Stomach smooth muscle (tissue), 2 donors: ENCODE measurements around the gene MEA1.

Source experiments
- H3K27ac ChIP-seq: one replicate; pipeline ENCODE4 v1.7.0; 2013; ENCODE audit warnings: mild to moderate bottlenecking, low read length, inconsistent platforms
- H3K27me3 ChIP-seq, 2 donors: one replicate each; pipeline ENCODE4 v1.7.0; 2013; ENCODE audit warnings: low read length in 2 of 2; ENCODE audit not compliant: insufficient read depth in 2 of 2, control insufficient read depth in 1 of 2
- H3K36me3 ChIP-seq, 2 donors: one replicate each; pipeline ENCODE4 v1.7.0; 2013; ENCODE audit warnings: low read length in 2 of 2; ENCODE audit not compliant: control insufficient read depth in 2 of 2, insufficient read depth in 2 of 2
- H3K4me1 ChIP-seq: one replicate; pipeline ENCODE4 v1.7.0; 2013; ENCODE audit warnings: low read length; ENCODE audit not compliant: control insufficient read depth, insufficient read depth
- H3K4me3 ChIP-seq, 2 donors: one replicate each; pipeline ENCODE4 v1.7.0; 2013; ENCODE audit warnings: low read length in 2 of 2
- H3K9ac ChIP-seq, 2 donors: one replicate each; pipeline ENCODE4 v1.7.0; 2013; ENCODE audit warnings: low read length in 2 of 2, mild to moderate bottlenecking in 1 of 2
- H3K9me3 ChIP-seq, 2 donors: one replicate each; pipeline ENCODE4 v1.7.0; 2013; ENCODE audit warnings: low read length in 2 of 2; ENCODE audit not compliant: control insufficient read depth in 2 of 2
- donor health status: healthy.
- donor health status: Pancreatic carcinoma.

Gene MEA1

DNA sequence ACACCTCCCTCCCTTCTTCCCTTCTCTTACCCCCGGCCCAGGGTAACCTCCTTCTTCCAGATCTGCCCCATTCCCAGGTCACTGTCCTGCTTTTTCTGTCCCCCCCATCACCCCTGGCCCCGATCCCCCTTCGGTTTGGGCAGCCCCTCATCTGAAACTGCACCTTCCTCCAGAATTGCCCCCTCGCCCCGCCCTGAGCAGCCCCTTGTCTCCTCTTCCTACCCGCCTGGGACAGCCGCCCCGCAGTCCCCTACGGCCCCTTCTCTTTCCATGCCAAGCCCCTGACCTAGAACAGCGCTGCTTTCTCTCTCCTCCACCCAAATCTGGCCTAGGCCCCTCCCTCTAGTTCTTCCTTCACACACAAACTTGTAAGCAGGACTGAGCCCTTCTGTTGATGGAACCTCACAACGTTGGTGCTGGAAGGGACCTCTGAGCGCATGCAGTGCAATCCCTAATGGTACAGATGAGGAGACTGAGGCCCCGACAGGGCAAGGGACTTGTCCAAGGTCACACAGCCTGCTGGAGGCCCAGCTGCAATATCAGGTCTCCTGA is 28.7 kb downstream of the MEA1 start:
- Histone ChIP-seq H3K27me3 (no peaks in the 10 kb centered on the region), H3K36me3 (peaks cover 10 to 14% of the 10 kb centered on the region in 2 donors), H3K4me1 (peaks cover 38% of the 10 kb centered on the region), H3K4me3 (peak overlapping the region; percentile 52 to 83), H3K27ac (peak overlapping the region; percentile 91), H3K9ac (peak overlapping the region; percentile 75 to 86), H3K9me3 (no peaks in the 10 kb centered on the region)

DNA sequence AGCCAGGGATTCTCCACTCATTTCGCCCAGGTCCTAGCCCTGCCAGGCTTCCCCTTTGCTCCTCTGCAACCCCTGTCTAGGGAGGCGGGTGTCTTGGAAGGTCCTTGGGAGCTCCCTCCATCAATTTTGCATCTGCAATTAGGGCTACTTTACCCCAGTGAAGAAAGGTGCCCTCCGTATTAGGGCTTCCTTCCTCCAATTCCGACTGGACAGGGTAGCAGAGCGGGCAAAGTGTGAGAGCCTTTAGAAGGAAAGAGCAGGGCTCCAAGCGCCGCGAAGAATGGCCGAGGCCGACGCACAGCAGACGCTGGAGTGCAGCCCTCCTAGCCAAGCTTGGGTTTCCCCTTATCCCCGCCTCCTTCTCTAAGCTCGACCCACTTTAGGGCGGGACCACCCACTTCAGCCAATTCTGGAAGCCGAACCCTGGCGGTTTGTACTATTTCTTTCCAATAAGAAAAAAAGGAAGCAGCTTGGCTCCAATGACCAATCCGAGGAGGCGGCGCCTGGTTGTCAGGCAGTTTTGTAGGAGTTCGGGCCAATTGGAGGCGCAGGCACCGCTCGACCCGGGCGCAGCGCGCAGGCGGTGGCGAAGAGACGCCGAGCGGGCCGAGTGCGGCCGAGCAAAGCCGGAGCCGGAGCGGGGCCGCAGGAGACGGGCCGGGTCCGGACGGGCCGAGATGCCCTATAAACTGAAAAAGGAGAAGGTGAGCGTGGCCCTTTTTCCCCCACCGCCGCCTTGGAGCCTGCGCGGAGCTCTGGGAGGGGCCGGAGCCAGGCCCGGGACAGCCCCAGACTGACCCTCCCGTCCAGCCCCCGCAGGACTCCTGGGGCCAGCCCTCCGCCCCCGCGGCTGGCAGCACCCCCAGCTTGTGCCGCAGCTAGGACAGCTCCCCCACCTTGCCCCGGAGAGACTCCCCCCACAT is 29.5 kb downstream of the MEA1 start, which contains the start of gene PPP2R5D:
PPP2R5D (plus strand) TSS at position 570 of the 923 bp plus-strand sequence; CDS start at position 678, 108 bp downstream.
- Histone ChIP-seq H3K27me3 (no peaks in the 10 kb centered on the region), H3K4me1 (peaks cover 45% of the 10 kb centered on the region), H3K4me3 (peak within 1 kb of the TSS; percentile 83), H3K9me3 (no peaks in the 10 kb centered on the region), H3K36me3 (peaks cover 5 to 7% of the 10 kb centered on the region in 2 donors), H3K9ac (peak within 1 kb of the TSS; percentile 86 to 89), H3K27ac (peak within 1 kb of the TSS; percentile 91)

DNA sequence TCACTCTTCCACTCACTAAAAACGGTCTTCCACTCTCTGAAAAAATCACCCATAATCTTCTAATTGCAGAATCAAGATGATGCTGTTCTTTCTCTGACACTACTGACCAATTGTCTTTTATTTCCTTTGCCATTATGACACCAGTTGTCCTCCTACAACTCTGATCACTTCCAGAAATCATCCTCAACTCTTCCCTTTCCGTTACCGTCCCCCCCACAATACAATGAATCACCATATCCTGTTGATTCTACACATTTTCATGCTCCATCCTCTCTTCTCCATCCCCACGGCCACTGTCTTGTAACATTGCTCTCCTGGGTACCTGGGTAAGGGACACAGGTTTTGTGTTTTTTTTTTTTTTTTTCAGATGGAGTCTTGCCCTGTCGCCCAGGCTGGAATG is 31.9 kb downstream of the MEA1 start:
- Histone ChIP-seq H3K4me1 (peaks cover 47% of the 10 kb centered on the region), H3K9me3 (no peaks in the 10 kb centered on the region), H3K36me3 (no peaks in the 10 kb centered on the region), H3K27ac (no peak overlapping the region), H3K9ac (no peak overlapping the region), H3K27me3 (no peaks in the 10 kb centered on the region), H3K4me3 (no peak overlapping the region)

DNA sequence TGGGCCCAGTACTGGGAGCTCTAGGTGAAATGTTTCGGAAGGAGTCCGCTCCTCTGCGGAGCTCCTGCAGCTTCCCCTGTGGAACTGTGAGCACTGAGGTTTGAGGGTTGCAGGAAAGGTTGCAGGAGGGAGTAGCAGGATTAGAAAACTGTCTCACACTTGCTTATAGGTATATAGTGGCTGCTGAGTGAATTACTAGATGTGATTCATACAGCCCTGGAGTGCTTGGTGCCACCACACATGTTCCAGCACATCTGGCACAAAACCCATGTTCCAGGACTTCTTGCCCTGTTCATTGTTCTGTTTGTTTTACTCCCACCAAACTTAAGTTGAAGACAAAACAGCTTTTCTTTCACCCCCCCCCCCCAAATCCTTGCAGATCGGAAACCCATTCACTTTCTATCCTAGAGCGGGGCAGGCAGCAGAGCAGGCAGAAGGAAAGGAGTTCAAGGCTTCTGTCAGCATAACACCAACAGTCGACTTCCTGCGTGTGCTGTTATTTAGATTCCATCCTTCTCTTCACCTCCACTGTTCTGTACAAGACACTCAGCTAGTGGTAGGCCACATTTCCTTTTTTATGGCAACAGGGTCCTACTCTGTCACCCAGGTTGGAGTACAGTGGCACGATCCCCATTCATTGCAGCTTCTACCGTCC is 34.1 kb downstream of the MEA1 start:
- Histone ChIP-seq H3K9ac (peak overlapping the region; percentile 85 to 87), H3K4me3 (peak overlapping the region; percentile 81 to 92), H3K4me1 (peaks cover 28% of the 10 kb centered on the region), H3K27ac (peak overlapping the region; percentile 80), H3K27me3 (no peaks in the 10 kb centered on the region), H3K36me3 (peaks cover 0 to 3% of the 10 kb centered on the region in 2 donors), H3K9me3 (no peaks in the 10 kb centered on the region)

DNA sequence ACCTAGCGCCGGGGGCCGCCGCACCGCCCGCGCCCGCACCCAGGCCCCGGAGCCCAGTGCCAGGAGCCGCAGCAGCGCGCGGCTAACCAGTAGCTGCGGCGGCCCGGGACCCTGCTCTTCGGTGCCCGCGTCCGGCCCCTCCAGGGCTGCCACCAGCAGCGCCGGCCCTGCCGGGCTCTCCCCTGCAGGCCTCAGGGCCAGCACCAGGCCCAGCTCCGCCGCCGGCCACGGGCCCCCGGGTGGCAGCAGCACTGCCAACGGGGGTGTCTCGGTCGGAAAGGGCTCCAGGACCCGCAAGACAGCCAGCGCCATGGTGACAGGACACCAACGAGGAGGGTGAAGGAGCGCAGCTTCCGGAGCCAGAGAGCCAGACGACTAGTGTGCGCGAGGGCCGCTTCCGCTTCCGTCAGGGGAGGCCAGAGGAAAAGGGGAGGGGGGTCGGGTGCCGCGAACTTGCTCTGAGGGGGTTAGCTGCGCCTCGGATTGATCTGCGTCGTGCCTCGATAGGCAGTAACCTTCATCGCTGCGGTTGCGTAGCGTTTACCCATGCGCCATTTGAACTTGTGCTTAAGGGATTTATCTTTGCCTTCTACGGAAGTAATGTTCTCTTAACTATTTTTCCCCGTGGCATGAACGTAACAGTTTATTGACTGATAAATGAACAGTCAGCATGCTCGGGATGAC is 34.8 kb downstream of the MEA1 start, which contains the start of gene PEX6:
PEX6 (minus strand) TSS at position 343 of the 684 bp plus-strand sequence; CDS start at position 312, 31 bp downstream.
- Histone ChIP-seq H3K4me3 (peak within 1 kb of the TSS; percentile 81 to 92), H3K4me1 (peaks cover 27% of the 10 kb centered on the region), H3K9ac (peak within 1 kb of the TSS; percentile 85 to 87), H3K27ac (peak within 1 kb of the TSS; percentile 80), H3K9me3 (no peaks in the 10 kb centered on the region), H3K36me3 (peaks cover 0 to 5% of the 10 kb centered on the region in 2 donors), H3K27me3 (no peaks in the 10 kb centered on the region)

DNA sequence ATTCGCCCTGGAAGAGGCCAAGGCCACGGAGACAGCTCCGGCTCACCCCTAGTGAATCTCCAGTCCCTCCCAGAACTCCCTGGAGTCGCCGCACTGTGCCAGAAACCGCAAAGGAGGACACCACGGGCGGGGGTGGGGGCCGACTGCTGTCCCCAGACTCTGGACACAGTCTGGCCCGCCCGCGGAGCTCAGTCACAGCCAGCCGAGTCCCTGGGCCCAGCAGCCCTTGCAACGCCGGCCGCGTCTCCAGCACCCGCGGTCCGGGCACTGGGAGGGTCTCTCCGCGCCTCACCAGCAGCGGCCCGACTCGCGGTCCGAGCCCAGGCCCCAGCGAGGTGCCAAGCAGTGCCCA is 35.3 kb downstream of the MEA1 start:
- H3K27me3 ChIP-seq, result no peaks in the 10 kb centered on the region
- peaks cover 0 to 9% of the 10 kb centered on the region in 2 donors for H3K36me3 ChIP-seq
- H3K4me1 ChIP-seq, result peaks cover 22% of the 10 kb centered on the region

DNA sequence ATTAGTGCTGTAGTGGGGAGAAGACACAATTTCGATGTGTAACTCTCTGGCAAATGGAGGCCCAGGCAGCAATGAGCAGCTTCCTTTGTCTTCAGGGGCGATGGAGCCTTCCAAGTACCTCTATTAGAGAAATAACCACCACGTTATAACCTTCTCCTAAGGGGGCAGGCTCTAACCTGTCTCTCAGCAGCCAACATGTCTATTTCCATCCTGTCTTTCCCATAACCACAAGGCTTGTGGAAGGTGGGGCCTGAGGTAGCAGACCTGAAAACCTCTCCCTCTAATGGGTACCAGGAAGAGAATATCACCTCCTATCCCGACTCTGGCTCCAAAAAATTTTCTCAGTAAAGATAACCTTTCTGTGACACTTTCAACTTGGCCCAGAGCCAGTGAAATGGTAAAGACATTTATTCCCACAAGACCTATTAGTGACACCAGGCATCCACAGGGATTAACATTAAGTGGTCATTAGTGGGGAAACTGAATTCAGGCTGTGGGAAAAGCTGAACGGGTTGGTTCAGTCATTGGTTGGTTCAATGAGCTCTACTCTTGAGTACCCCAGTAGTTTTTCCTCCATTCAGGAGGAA is 38.7 kb downstream of the MEA1 start:
- Histone ChIP-seq H3K4me3 (no peak overlapping the region), H3K9me3 (no peaks in the 10 kb centered on the region), H3K27ac (no peak overlapping the region), H3K27me3 (no peaks in the 10 kb centered on the region), H3K4me1 (peaks cover 21% of the 10 kb centered on the region), H3K9ac (no peak overlapping the region), H3K36me3 (peaks cover 0 to 9% of the 10 kb centered on the region in 2 donors)

More for the DNA sequence above, 35.3 kb downstream of the MEA1 start:
- Histone ChIP-seq H3K27ac (peak overlapping the region; percentile 80), H3K4me3 (peak overlapping the region; percentile 81 to 92), H3K9me3 (no peaks in the 10 kb centered on the region), H3K9ac (peak overlapping the region; percentile 85 to 87)

DNA sequence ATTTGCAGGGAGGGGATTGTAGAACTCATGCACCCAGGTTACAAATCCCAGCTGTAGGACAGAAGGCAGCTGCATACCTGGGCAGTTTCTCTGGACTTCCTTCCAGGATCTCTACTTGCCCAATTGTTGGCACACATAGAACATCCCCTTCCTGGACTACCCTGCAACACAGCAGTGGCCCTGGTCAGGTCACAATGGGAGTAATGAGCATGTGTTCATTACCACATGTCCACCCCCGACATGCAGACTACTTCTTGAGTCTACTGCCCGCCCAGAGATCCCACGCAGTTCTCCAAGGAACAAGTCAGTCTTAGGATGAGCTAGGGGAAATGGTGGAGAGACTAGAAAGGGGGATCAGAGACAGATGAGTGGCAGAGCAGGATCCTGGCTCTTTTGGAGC is 39.8 kb downstream of the MEA1 start:
- Histone ChIP-seq H3K36me3 (peaks cover 6 to 17% of the 10 kb centered on the region in 2 donors), H3K27me3 (no peaks in the 10 kb centered on the region), H3K4me1 (peaks cover 13% of the 10 kb centered on the region), H3K9me3 (no peaks in the 10 kb centered on the region), H3K9ac (no peak overlapping the region), H3K4me3 (no peak overlapping the region), H3K27ac (no peak overlapping the region)

DNA sequence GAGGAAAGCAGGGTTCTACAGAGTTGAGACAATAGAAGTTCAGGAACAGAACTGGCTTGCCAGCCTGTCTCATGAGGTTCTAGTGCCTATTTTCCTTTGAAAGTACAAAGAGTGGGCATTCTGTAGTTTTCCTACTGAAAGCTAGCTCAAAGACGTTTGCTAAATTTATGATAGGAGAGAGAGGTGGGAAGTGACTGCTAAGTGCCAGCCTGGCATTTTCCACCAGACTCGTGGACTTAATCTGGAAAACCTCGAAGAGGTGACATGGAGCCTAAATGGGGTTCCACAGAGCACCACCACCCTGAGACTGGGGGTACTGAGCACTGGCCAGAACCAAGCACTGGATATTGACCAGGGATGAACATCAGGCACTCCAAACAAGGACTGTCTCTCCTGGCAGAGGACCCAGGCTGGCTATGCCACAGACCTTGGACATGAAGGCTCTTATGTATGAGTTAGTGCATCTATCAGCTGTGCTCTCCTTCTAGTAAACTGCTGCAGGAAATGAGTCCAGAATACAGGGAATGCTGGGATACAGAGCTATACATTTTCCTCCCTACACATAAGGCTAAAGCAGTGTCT is 41.9 kb downstream of the MEA1 start:
- Histone ChIP-seq H3K9me3 (no peaks in the 10 kb centered on the region), H3K27ac (no peak overlapping the region), H3K9ac (no peak overlapping the region), H3K27me3 (no peaks in the 10 kb centered on the region), H3K4me3 (no peak overlapping the region), H3K4me1 (no peaks in the 10 kb centered on the region), H3K36me3 (peaks cover 16 to 23% of the 10 kb centered on the region in 2 donors)
